Prostate gland (tissue), 2 donors: ENCODE data around the gene PIEZO2.

ENCODE experiments used
- POLR2A ChIP-seq: fragments of 450-650 bp; IDR thresholded peaks from one replicate; pipeline ENCODE4 v1.6.1; 2016; ENCODE audit warnings: antibody characterized with exemption, mild to moderate bottlenecking
- TF ChIP-seq, protein P1 (sequence below), 4 experiments: fragments of 200-600 bp in 2 of 4; fragments of 450-650 bp in 2 of 4; sonication (generic) in 2 of 4; IDR thresholded peaks; 1 replicate in 3 of 4; 2 replicates in 1 of 4; pipeline ENCODE4 v1.5.1; 2016 to 2019; ENCODE audit warnings: antibody characterized with exemption in 4 of 4, mild to moderate bottlenecking in 2 of 4, moderate library complexity in 2 of 4

DNA sequence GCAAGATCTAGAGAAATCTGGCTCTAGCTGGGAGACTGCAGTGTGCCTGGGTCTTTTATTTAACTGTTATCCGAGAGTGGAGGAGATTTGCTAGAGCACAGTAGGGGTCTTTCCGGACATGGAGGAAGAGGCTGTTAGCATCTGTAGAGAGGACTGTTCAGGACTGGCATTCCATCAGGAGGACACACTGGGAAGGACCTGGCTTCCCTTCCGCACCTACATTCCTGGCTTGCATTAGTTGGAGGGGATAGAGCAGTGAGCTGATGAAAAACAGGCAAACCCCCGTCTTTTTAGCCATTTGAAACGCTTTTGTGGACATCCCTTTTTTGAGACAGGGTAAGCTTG lies 874 bp upstream of the PIEZO2 start:
- TF ChIP-seq, protein P1, sequence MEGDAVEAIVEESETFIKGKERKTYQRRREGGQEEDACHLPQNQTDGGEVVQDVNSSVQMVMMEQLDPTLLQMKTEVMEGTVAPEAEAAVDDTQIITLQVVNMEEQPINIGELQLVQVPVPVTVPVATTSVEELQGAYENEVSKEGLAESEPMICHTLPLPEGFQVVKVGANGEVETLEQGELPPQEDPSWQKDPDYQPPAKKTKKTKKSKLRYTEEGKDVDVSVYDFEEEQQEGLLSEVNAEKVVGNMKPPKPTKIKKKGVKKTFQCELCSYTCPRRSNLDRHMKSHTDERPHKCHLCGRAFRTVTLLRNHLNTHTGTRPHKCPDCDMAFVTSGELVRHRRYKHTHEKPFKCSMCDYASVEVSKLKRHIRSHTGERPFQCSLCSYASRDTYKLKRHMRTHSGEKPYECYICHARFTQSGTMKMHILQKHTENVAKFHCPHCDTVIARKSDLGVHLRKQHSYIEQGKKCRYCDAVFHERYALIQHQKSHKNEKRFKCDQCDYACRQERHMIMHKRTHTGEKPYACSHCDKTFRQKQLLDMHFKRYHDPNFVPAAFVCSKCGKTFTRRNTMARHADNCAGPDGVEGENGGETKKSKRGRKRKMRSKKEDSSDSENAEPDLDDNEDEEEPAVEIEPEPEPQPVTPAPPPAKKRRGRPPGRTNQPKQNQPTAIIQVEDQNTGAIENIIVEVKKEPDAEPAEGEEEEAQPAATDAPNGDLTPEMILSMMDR (IDR thresholded peaks at IDR 0.05): no peak
- no peak for TF ChIP-seq POLR2A
